Activated CD4-positive, alpha-beta T cell treated with anti-CD3 and anti-CD28 coated beads, Interleukin-2, Interleukin-6, amounts not matched to agents 100 ng/mL and 50 ng/mL, durations not matched to agents 16 hours and 8 hours (primary cell): ENCODE measurements around the gene KCNA2.

Experiments
- DNase-seq: peaks from one replicate; pipeline ENCODE4 v3.0.0-alpha.2; 2020

The KCNA2 gene

GRCh38 chr1:110628323-110629105 lies 22.4 kb upstream of the KCNA2 start:
- DNase-seq = no peak

DNA sequence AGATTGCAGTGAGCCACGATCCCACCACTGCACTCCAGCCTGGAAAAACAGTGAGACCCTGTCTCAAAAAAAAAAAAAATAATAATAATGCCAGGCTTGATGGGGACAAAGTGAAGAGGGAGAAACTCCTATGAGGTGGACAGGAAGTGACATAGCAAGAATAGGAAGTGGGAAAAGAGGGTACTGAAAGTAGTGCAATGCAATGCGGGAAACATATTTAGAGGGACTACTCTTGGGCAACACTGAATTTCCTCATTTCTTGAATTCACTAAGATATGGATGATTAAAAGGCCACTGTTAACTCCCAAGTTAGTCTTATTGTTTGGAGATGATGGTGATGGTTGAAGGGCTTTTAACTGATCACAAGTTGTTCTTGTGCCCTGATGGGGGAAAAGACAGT lies 21.6 kb upstream of the KCNA2 start:
- no peak for DNase-seq

DNA sequence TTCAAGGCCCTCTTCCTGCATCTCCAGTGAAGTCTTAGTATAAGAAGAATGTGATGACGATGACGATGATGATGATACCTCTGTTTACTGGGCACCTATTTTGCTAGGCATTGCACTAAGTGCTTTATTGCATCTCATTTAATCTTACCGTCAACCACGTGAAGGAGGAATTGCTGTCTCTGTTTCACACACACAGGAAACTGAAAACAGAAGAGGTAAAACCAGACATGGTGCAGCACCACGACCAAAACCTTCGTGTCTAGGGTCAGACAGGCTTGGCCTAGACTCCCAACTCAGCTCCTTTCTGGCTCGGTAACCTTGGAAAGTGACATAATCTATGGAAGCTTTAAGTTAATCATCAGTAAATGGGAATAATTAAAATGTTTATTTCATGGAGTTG lies 20.7 kb upstream of the KCNA2 start:
- no peak for DNase-seq

GRCh38 chr1:110620686-110621085 lies 14.5 kb upstream of the KCNA2 start:
- DNase-seq = no peak

DNA sequence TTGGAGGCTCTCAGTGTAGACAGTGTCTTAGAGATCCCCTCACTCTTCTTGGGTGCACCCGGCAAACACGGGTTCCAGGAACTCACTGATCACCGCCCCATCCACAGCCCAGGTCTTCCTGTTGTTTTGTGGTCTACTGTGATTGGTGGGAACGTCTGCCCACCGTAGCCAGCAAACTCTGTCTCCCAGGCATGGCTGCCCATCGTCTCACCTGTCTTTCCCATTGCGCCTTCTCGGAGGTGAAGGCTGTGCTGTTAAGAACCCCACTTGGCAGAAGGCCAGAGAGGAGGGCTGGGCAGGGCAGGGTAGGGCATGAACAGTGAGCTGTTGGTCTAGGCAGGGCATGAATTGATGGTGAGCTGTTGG lies 14.1 kb upstream of the KCNA2 start:
- no peak for DNase-seq

DNA sequence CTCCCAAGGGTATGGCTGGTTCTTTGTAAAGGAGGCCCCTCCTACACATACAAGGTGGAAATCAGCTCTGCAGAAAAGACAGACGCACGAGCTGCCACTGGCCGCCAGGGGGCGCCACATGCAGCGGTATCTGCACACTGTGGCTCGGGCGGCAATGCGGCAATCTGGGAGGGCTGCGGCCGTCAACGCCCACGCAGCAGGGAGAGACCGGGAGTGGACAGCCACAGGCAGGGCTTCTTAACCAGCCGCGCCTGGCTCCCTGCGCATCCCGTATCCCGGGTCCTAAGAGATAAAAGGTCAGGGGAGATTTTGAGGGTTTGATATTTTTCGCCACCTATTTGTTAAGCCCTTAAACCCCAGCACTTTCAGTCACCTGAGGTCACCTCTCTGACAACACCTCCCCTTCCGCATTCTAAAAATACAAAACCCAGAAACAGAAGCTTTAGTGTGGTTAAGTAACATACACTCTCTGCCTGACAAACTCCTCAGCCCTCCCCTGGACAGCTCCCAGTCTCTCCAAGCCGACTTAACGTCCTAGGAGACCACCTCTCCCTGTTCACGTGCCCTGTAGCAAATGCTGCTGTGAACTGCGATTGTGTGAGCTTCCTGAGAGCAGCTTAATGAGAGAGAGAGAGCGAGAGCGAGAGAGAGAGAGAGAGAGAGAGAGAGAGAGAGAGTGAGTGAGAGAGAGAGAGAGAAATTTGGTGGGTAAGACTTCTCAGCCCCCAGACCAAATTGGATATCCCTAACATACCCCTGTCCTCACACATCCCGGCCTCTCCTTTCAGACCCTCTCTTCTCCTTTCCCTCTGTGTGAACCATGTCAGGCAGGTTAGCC lies 13.5 kb upstream of the KCNA2 start:
- peak; percentile 94 for DNase-seq

GRCh38 chr1:110618668-110619067 lies 12.5 kb upstream of the KCNA2 start:
- DNase-seq = no peak

- no peak for DNase-seq
Measured at GRCh38 chr1:110617589-110617988, 11.4 kb upstream of the KCNA2 start.

GRCh38 chr1:110617116-110617515 lies 11.0 kb upstream of the KCNA2 start:
- no peak for DNase-seq

- DNase-seq = no peak
Measured at GRCh38 chr1:110616587-110616986, 10.4 kb upstream of the KCNA2 start.

- peak; percentile 75 for DNase-seq
Measured at GRCh38 chr1:110615548-110616130, 9.5 kb upstream of the KCNA2 start.

GRCh38 chr1:110612060-110612745 lies 6.0 kb upstream of the KCNA2 start:
- DNase-seq = no peak

DNA sequence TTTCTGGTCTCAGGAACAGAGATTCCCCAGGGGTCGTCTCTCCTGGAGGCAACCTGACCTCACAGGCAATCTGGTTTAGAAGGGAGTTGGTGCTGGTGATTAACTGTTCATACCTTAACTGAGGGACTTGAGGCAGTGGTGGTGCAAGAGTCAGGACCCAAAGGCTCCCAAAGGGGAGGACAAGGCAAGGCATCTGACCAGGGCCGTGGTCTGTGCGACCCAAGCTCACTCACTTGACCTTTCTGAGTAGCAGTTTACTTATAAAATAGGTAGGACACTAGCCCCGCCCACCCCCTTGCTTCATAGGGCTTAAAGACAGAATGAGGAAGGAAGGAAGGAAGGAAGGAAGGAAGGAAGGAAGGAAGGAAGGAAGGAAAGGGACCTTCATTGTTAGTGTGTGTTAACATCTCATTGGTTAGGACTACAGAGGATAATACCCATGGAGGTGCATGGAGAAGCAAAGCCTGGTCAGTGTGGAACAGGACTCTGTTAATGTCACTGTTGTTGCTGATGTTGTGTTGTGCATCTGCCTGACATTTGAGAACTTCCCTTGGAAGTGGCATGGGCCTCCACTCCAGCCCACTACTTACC lies 4.6 kb upstream of the KCNA2 start:
- DNase-seq = no peak

GRCh38 chr1:110610084-110610483 lies 3.9 kb upstream of the KCNA2 start:
- DNase-seq = peak; percentile 37

- no peak for DNase-seq
Measured at GRCh38 chr1:110608247-110608646, 2.1 kb upstream of the KCNA2 start.

GRCh38 chr1:110607536-110608230 lies 1.5 kb upstream of the KCNA2 start:
- DNase-seq = no peak

DNA sequence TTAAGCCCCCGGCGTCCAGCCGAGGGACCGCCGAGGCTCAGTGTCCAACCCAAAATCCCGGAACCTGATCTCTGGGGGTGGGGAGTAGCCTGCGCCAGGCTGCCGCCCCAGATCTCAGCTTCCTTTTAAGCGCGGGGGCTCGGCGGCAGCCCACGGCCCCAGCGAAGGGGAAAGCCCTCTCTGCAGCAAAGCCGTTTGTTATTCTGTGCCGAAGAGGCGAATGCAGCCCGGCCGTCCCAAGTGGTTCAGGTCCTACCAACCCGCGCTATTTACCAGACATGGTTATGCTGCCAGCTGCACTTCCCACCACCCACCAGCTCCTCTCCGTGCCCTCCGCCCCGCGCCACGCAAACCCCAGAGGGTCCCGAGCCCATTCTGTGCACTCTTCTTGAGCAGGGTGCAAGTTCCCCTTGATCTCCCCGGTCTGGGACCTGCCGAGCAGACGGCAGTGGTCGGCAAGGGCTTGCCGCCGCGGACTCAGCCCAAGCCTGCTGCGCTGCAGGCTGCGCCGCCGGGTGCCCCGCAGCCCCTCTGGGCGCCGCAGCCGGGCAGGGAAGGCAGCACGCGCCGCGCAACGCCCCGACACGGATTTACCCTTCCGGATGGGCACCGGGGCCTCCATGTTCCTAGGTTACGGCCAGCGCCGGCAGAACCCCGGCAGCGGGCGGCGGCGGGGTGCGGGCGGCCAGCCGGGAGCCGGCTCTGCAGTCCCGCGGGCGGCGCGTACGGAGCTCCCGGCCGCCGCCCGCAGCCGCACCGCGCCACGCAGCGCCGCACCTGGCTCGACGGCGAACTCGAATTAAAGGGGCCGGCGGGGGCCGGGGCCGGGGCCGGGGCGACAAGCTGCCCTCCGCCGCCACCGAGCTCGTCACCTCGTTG lies 738 bp upstream of the KCNA2 start:
- no peak for DNase-seq

GRCh38 chr1:110605446-110605845 lies 712 bp downstream of the KCNA2 start:
- DNase-seq = no peak

GRCh38 chr1:110604586-110605148 lies 1.5 kb downstream of the KCNA2 start:
- no peak for DNase-seq

- DNase-seq = no peak
Measured at GRCh38 chr1:110603058-110603457, 3.1 kb downstream of the KCNA2 start.

DNA sequence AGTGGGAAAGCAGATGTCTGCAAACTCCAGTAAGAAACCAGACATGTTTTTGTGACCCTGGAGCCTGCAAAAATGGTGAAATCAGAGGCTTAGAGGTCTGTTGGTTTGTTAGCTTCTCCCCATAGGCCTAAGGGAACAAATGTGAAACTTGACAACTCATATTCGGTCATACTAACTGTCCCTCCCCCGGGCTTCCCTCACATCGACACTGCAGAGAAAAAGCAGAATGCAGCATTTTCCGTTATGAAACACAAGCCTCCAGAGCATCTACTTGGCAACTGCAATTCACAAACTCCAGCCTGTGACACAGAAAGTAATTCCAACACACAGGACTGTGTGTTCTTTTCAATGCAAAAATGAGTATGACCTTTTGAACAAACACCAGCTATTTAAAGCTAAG lies 3.7 kb downstream of the KCNA2 start:
- no peak for DNase-seq
